C4-2B (cell line): ENCODE data around the gene ZDHHC24.

Source experiments
- CTCF ChIP-seq: fragments of 450-650 bp; conservative IDR thresholded peaks from 2 replicates; pipeline ENCODE4 v1.5.1; 2017; ENCODE audit warnings: mild to moderate bottlenecking
- ZFX ChIP-seq: fragments of 450-650 bp; IDR thresholded peaks from 2 replicates; pipeline ENCODE4 v1.6.1; 2017

- TF ChIP-seq CTCF (no peak), ZFX (no peak)
Observed at GRCh38 chr11:66586136-66586535, 40.3 kb upstream of the ZDHHC24 start.
